GM08714 (cell line): ENCODE results near the gene PDE4D.

Source experiments
- H3K4me3 ChIP-seq: fragments of 200-500 bp; sonication (Bioruptor generic); 2 replicates; pipeline ENCODE4 v1.5.1; 2014; ENCODE audit warnings: mild to moderate bottlenecking, low read length, inconsistent platforms
- ZNF274 ChIP-seq: IDR thresholded peaks from 2 replicates; pipeline ENCODE4 v1.6.1; 2012; ENCODE audit warnings: mild to moderate bottlenecking, low read depth, low read length

Gene PDE4D

DNA sequence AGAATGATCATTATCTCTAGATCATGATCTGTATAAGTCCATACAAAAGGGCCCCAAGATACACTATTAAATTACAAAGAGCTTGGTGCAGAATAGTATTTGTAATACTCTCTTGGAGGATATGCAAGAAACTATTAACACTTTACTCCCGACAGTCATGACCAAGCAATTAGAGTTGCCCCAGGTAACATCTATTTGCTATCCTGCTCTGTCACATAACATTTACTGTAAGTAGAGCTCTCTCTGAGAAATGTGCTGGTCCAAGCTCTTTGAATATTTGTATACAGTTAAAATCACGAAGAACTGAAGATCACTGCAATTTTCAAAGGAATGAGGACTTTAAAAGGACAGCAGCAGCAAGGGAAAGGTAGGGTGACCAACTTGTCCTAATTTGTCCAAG is 757.0 kb downstream of the PDE4D start:
- no peak overlapping the region for H3K4me3 ChIP-seq
- no peak for TF ChIP-seq ZNF274

DNA sequence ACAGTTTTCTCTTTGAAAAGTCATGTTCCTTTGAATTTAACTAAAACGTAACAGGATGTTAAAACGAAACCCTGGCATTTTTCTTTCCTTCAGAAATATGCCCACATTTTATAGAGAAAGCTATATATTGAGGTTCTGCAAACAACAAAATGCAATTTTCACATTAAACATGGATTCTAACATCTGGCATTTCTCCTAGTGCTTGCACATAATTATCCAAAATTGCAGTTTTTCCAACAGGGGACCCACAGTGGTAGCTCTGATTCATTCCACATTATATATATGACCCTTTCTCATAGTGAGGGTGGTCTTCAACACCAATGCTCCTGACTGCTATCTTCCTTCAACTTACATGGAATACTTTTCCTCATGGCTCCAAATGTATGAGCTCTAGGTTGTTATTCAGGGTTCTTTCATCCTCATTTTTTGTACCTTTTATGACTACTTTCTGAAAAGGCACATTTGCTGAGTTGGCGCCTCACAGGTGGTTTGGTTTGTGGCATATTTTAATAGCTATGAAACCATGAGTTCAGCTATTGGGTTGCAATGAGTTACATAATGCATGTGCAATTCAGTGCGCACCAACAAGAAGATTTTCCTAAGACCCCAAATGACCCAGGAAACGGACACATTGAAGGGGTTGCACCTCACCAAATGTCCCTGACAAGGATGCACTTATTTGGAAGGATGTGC is 758.9 kb downstream of the PDE4D start:
- H3K4me3 ChIP-seq, result no peak overlapping the region
- no peak for TF ChIP-seq ZNF274

DNA sequence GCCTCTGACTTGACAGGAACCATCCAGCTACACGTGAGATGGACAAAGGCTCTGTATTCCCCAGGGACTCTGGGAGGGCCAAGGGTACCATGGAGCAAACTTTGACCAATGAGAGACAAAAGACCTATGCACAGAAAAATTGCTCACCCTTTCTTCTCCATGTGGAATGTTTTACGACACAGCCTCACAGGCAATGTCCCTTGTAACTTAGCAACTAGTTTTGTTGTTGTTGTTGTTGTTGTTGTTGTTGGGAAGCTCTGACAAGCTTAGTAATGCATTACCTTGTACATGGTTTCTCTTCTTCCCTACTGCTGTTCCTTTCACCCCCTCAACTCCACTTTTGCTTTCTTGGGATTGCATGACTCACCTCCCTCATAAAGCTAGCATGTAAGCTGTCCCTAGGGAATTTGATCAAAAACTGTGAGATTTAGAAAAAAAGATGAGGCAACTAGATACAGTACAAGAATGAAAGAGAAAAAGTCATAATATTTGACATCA is 759.7 kb downstream of the PDE4D start:
- no peak for TF ChIP-seq ZNF274
- H3K4me3 ChIP-seq, result no peak overlapping the region

DNA sequence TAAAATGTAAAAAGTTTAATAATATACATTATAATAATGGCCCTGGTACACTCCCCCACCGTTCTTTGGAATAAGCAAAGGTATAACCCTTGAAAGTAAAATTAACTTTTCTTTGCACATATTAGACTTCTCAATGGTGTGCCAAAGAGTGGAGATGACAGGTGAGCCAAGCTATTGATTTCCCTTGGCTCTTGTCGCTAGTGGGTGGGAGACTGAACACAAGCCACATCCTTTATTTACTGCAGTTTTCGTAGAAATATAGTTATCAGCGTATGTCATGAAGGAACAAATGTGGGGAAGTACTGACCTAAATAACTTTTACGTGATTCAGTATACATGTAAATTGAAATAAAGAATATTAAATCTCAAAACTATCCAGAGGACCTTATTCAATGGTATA is 761.4 kb downstream of the PDE4D start:
- TF ChIP-seq ZNF274, result no peak

DNA sequence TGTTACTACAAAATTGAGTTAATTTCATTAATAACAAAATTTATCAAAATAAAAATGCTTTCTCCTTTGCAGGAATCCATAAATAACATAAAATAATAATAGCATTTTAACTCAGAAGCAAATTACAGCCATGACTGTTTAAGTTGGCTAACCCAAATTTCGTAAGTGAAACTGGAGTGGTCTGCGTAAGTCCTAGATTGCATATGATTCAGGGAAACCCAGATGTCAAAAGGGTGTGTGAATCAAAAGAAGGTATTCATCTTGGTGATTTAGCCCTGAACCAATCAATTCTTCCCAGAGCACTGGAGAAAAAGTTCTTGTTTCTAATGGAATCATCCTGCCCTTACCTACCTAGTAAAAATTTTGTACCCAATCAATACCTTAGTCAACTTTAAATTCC is 763.1 kb downstream of the PDE4D start:
- no peak for TF ChIP-seq ZNF274
- no peak overlapping the region for H3K4me3 ChIP-seq

More for the DNA sequence above, 761.4 kb downstream of the PDE4D start:
- H3K4me3 ChIP-seq, result no peak overlapping the region

DNA sequence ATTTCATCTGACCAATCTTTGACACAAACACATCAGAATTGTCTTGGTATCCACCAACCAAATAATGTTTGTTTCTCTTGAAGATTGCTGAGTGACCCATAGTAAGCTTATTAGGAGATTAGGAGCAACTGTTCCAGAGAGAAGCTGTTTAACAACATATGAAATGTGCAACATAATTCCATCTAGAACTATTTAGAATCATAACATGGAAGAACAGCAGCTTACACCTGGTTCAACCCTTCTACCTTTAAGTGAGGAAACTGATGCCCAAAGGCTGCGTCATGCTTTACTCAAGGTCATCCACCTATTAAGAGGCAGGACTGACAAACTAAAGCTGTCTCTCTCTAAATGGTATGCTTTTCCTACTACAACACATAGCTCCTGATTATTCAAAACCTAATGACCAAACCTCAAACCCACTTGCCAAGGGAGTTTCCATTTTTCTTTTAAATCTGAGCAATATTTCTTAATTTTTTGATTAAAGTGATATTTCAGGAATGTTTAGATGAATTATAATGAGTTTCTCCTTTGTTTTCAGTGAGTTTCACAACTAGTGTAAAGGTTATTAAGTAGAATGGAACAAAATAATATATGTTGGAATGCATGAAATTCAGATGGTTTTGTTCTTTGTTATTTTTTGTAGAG is 764.8 kb downstream of the PDE4D start:
- no peak for TF ChIP-seq ZNF274
- no peak overlapping the region for H3K4me3 ChIP-seq

DNA sequence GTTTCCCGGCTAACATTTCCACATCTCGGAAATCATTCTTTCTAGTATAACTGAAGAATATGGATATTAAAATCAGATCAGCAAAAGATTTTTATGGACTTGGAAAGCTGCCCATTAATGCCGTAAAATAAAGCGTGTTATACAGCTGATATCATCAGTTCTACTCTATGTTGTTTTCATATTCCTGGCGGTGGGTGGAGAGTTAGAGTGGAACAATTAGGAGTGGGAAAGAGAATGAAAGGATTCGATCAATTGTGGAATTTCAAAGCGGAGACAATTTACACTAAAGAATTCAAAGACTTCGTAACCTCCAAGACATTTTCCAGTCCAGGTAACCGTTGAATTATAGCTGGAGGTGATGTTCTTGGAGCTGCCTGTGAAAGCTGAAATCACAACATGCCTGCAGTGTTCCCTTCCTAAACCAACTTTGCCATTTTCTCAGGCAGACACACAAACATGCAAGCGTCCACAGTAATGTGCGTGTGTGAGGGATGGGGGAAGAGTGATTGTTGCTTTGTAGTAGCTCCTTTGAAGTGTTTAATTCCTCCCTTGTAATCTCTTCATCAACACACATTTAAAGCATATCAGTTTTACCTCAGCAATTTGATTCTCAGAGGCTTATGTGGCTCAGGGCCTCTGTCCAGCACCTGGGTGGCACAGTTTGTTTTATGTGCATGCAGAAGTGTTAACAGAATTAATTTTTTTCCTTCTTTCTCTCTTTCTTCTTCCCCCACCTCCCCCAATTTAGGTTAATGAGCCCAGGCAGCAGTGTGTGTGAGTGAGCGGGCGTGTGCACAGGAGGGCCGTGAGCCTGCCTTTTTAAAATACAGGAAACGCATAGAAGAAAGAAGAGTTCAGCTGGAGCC is 766.6 kb downstream of the PDE4D start:
- peak overlapping the region; percentile 25; the same call in 1 of the 2 replicates for H3K4me3 ChIP-seq
- no peak for TF ChIP-seq ZNF274

DNA sequence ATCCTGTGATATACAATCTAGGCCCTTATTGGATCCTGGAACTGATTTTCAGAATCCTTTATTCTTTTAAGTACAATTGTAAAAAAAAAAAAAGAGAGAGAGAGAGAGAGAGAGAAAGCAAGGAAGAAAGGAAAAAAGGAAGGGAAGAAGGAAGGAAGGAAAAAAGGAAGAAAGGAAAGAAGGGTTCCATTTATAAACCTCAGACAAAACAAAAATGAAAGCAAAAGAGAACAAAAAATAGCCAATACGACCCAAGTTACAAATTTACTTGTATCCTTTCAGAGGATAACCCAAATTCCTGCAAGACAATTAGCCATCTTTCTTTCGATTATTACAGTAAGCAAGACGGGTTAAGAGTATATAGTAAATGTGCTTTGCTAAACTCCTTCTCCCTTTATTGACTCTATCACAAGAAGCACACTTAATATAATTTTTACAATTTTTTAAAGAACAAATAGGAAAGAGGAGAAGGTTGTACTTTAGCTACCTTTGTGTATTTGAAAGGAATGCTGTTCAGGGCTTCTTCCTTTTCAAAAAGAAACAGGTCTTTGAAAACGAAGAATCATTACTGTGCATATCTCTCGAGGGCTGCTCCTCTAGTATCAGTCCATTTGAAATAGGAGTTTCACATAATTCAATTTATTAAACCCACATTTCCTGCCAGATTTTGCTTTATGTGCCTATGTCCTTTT is 767.4 kb downstream of the PDE4D start:
- TF ChIP-seq ZNF274, result no peak
- H3K4me3 ChIP-seq, result peak overlapping the region; percentile 10; the same call in 1 of the 2 replicates

DNA sequence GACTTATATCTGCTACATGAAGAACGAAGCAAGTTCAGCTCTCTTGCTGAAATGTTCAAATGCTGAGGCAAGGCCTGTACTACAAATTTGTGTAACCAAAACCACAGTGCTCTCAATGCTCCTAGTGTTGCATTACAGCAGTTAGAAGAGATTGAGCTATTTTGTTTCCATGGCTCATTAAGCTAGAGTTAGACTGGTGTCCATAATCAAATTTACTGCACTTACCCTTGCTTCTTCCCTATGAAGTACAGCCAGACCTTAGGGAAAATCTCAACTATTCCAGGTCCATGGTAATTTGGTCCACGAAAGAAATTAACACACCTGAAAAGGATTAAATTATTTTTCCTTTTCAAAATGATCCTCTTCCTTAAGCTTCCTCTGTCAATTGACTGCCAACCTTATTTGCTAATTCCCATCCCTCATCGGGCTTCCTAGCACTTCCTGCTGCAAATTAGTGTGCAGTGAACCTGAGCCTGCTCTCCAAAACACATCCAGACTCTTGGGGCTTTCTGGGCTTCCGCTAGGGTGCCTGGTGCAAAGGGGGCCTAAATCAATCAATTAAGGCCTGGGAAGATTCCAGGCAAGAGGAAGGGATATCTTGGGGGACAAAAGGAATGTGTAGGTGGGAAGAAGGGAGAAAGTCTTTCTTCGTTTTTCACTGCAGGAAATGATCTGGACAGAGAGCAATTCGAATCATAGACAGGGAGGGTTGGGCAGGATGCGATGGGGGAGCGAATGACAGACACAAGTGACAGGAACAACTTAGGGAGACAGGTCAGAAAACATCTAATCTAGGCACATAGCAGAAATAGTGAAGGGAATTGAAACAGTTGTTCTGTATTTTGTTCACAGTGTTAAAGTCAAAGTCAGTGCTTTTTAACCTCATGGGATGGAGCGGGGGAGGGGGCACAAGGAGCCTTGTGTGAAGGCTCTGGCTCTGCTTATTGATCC is 768.2 kb downstream of the PDE4D start:
- TF ChIP-seq ZNF274, result no peak
- H3K4me3 ChIP-seq, result peak overlapping the region; percentile 10; the same call in 1 of the 2 replicates

DNA sequence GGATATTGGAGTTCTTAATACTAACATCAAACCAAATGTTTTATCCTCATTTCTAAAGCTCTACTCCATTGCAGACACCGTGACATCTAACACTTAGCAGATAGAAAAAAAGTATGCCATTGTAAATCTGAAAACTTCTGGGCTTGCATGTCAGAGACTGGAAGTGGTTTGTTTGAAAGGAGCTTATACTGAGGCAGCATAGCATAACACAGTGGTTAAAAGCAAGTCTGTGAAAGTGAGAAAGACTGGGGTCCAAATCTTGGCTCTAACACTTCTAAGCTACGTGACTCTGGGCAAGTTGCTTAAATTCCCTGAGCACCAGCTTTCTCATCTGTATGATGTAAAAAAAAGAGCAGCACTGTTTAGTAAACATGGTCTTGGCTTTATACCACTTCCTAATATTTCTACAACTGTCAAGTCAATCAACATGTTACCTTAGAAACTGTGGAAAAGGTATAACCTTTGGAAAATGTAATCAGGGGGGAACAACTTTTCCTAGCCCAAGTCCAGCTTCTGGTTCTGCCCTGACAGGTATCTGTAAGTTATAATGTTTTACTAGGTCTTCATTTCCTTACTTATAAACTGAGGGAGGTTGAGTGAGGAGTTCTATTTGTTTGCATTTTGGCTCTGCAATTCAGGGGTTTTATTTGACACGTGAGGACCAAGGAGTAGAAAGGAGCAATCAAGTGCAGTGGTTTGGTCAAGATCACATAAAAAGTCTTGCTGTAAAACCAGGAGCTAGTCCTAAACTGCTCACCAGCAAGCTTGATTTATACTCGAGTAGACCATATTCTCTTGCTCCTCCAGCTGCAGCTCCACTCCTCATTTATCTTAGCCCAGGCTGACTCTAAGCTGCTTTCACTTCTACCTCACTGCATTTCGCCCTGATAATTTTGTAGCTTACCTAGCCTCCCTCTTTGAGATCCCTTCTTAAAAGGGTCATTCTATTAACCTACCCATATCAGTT is 769.6 kb downstream of the PDE4D start:
- H3K4me3 ChIP-seq, result no peak overlapping the region; the same call in 1 of the 2 replicates
- no peak for TF ChIP-seq ZNF274

DNA sequence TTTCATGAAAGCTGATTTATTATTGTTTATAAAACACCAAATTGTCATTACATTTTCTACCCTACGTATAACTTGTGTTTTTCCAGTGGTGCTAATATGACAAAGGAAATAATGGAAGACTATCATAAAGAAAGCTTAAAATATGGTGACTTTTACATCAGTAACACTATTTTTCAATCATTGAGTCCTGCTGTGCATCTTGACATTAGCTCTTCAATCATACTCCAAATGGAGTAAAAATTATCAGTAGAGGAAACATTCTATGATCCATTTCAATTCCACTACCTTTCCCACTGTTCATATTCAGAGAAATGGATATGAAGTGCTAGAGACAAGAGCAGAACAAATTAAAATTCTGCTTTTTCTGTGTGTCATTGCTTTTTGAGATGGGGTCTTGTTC is 774.0 kb downstream of the PDE4D start:
- no peak for TF ChIP-seq ZNF274

DNA sequence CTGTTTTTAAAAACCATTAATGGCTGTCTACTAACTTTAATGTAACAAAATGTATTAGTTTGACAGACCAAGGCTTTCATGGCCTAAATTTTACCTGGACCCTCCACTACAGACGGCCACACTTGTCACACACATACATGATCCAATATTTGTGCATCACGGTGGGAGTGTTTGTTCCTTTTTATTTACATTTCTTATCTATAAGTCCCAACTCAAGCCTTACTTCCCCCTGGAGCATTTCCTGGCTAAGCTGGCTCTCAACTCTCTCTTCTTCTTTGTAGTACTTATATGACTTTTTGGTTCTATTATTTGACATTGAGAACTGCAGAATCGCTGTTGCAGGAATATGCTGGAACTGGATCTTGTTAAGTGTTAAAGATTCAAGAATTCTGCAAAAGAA is 776.2 kb downstream of the PDE4D start:
- H3K4me3 ChIP-seq, result no peak overlapping the region
- TF ChIP-seq ZNF274, result no peak

More for the DNA sequence above, 774.0 kb downstream of the PDE4D start:
- H3K4me3 ChIP-seq, result no peak overlapping the region
